D341Med (cell line): Measurements from ENCODE around the gene LRRC37B.
"Not testable (repeated sequence)": the region's sequence is repeated elsewhere in the genome, so short reads cannot be mapped to it uniquely, and the experiment has no call there.

ENCODE experiments used
- DNase-seq: peaks from one replicate; pipeline ENCODE4 v3.0.0; 2012; ENCODE audit warnings: low spot score

Gene LRRC37B

GRCh38 chr17:32006957-32007462 is at the start of gene LRRC37B:
Gene LRRC37B, plus strand, starts transcription at chr17:32007383. Its CDS starts 14,010 bp downstream, at chr17:32021393.
- DNase-seq: peak; percentile 97

GRCh38 chr17:31964131-31964530 is 43.1 kb upstream of the LRRC37B start:
- DNase-seq: not testable (repeated sequence)

- DNase-seq: no peak
Measured at GRCh38 chr17:31967648-31968047, 39.5 kb upstream of the LRRC37B start.

DNA sequence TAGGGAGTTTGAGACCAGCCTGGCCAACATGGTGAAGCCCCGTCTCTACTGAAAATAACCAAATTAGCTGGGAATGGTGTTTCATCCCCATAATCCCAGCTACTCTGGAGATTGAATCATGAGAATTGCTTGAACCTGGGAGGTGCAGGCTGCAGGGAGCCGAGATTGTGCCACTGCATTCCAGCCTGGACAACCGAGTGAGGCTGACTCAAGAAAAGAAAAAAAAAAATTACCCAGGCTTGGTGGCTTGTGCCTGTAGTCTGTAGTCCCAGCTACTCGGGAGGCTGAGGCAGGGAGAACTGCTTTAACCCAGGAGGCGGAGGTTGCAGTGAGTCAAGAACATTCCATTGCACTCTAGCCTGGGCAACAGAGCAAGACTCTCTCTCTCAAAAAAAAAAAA is 36.8 kb upstream of the LRRC37B start:
- DNase-seq: not testable (repeated sequence)

GRCh38 chr17:31974269-31975071 is 32.7 kb upstream of the LRRC37B start:
- DNase-seq: not testable (repeated sequence)

DNA sequence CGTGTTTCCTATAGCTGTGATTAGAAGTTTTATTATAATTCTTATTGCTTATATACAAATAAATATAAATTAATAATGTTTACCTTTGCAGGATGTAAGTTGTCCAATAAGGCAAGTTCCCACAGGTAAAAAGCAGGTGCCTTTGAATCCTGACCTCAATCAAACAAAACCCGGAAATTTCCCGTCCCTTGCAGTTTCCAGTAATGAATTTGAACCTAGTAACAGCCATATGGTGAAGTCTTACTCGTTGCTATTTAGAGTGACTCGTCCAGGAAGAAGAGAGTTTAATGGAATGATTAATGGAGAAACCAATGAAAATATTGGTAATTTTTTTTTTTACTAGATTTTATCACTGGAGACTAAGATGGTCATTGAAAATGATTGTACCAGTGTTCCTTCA is 31.8 kb upstream of the LRRC37B start:
- DNase-seq: not testable (repeated sequence)

DNA sequence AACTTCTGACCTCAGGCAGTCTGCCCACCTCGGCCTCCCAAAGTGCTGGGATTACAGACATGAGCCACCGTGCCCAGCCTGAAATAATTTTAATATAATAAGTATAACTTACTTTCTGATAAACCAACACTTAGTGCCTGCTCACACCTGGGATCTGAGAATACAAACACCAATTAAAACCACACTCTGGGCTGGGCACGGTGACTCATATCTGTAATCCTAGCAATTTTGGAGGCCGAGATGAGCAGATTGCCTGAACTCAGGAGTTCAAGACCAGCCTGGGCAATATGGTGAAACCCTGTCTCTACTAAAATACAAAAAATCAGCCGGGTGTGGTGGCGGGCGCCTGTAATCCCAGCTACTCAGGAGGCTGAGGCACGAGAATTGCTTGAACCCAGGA is 15.4 kb upstream of the LRRC37B start:
- DNase-seq: not testable (repeated sequence)

DNA sequence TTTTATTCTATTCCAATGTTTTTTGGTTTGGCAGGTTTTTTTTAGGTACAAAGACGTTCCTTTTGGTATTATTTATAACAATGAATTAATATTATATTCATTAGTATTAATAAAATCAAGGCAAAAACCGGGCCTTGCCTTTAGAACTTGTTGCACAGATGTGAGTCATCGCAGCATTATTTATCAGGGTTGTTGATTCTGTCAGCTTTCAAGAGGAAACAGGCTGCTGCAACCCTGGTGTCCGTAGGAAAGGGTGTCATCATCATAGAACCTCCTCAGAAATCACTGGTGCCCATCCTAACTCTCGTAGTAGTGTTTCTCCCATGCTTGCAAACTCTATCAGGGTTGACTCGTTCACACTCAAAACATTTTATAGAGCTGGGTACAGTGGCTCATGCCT is 10.2 kb upstream of the LRRC37B start:
- DNase-seq: no peak

DNA sequence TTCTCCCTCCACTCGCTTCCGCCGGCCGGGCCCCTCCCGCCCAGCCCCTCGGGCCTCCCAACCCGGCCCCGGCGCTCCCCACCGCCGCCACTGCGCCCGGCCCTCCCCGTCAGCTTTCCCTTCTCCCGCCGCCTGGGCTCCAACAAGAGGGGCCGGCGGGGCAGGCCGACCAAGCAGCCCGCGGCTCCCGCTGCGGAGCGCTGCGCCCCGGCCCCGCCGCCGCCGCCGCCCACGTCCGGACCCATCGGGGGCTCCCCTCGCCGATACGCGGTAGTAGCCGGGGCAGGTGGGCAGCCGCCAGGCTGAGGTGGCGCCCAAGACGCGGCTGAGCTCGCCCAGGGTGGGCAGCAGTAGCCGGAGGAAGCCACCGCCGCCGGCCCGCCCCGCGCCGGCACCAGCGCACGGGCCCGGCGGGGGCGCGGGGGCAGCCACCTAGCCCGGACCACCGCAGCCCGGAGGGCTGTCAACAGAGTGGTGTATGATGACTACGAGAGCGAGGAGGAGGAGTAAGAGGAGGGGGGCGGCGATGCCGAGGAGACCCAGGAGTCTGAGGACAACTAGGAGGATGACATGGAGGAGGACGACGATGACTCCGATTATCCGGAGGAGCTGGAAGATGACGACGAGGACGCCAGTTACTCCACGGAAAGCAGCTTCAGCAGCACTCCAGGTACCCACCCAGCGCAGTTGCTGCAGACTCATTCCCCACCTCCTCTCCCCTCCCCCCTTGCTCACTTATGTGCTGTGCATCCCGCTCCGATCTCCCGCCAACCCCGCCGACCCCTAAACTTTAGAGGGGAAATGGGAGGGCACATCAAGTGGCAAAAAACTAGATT is 498 bp downstream of the LRRC37B start:
- DNase-seq: peak; percentile 82

- no peak for DNase-seq
Measured at GRCh38 chr17:32009262-32009542, 2.0 kb downstream of the LRRC37B start.

DNA sequence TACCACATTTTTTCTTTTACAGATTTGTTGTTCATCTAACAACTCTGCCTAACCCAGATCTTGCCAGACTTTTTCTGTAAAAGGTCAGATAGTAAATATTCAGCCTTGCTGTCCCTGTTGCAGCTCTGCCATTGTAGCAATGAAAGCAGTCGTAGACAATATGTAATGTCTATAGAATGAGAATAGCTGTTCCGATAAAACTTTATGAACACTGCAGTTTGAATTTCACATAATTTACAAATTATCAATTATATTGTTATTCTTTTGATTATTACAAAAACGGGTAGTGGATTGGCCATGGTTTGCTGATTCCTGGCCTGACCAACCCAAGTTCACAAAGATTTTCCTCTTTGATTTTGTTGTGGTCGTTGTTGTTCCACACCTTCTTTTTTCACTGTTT is 2.9 kb downstream of the LRRC37B start:
- DNase-seq: no peak

DNA sequence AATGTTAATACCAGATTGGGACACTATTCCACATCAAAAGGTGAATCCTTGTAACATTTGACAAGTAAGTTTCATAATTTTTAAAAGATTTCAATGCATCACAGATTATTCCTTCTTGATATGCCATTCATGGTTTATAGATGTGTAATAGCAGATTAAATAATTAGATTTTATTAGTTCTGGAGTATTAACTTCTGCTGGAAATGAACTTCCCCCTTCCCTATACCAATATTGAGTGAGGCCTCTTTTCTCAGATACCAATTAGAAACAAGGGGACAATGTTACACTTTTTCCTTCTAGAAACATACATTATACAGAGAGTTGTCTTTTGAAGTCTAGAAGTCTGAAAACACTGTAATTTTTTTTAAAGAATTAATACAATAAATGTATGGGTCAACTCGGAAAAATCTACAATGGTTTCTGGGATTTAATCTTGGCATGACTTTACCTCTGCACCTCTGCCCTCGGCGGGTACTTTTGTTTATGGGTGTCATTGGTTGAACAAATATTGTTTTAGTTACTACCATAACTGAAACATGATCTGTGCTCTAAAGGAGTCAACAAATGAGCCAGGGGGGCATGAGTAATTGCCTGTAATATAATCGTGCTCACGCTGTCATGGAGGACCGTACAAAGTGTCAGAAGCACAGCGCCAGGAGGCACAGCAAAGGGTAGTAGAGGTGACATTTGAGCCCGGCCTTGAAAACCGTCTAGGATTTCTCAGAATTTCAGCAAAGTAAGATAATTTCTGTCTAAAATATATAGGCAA is 8.2 kb downstream of the LRRC37B start:
- no peak for DNase-seq

- no peak for DNase-seq
Measured at GRCh38 chr17:32016231-32016630, 9.0 kb downstream of the LRRC37B start.

- DNase-seq: no peak
Measured at GRCh38 chr17:32019228-32019627, 12.0 kb downstream of the LRRC37B start.

GRCh38 chr17:32020943-32021614 is 13.9 kb downstream of the LRRC37B start:
- peak; percentile 45 for DNase-seq

DNA sequence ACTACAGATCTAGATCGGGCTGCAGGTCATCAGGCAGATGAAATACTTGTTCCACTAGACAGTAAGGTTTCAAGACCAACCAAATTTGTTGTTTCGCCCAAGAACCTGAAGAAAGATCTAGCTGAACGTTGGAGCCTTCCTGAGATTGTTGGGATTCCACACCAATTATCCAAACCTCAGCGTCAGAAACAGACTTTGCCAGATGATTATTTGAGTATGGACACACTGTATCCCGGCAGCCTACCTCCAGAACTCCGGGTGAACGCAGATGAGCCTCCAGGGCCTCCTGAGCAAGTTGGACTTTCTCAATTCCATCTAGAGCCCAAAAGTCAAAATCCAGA is 14.4 kb downstream of the LRRC37B start:
- DNase-seq: no peak

DNA sequence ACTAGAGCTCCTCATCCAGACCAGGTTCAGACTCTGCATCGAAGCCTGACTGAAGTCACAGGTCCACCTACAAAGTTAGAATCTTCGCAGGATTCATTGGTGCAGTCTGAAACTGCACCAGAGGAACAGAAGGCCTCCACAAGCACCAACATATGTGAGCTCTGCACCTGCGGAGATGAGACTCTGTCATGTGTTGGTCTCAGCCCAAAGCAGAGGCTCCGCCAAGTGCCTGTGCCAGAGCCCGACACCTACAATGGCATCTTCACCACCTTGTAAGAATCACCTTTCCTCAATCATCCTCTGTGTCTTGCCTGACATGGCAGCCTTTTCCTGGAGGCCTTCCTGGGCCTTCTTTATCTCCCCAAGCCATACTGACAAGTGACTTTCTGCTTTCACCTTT is 15.4 kb downstream of the LRRC37B start:
- DNase-seq: not testable (repeated sequence)

GRCh38 chr17:32027271-32027670 is 20.1 kb downstream of the LRRC37B start:
- DNase-seq: not testable (repeated sequence)

DNA sequence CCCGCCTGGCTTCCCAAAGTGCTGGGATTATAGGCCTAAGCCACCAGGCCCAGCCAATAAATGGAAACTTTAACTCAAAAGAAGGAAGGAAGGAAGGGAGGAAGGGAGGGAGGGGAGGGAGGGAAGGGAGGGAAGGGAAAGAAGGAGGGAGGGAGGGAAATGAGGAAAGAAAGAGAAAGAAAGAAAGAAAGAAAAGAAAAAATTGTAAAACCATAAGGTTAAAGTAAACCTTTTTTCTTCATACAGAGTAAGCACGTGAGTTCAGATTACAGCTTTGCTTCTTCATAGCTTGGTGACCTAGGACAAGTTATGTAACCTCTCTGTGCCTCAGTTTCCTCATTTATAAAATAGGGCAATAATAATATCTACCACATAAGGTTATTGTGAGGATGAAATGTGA is 26.0 kb downstream of the LRRC37B start:
- no peak for DNase-seq

DNA sequence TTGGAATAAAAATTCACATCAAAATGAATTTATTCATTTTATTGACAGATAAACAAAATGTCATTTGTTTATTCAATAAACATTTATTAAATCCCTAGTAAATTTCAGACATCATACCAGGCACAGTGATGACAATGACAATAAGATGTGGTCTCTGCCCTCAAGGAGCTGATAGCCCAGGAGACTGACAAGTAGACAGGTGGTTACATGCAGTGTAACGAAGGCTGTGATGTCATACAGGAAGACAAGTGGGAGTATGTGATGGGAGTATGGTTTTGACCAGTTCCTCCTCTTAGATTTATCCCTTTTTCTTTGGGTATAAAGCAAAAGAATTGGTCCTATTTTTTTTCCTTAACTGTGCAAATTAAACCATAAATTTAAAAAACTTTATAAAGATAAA is 26.6 kb downstream of the LRRC37B start:
- DNase-seq: not testable (repeated sequence)

GRCh38 chr17:32040246-32040645 is 33.1 kb downstream of the LRRC37B start:
- DNase-seq: not testable (repeated sequence)
